H9 (cell line): ENCODE data around the gene RNF225. TPM values are rescaled to one million over a fixed set of nuclear protein-coding genes. Genes with fewer than 3 reads are reported as not detected.
A peak's percentile ranks its signal among the peaks of the same experiment; 100 is the strongest.

Source experiments
- DNase-seq: peaks from one replicate; pipeline ENCODE4 v3.0.0-alpha.2; 2017
- H2AFZ ChIP-seq: one replicate; pipeline ENCODE4 v1.6.1; 2013; ENCODE audit warnings: mild to moderate bottlenecking, low read length, control low read depth, moderate library complexity
- H2AK5ac ChIP-seq: 2 replicates; pipeline ENCODE4 v1.6.1; 2013; ENCODE audit warnings: low read length, control low read depth, mixed read lengths; ENCODE audit not compliant: insufficient read length
- H2BK120ac ChIP-seq: one replicate; pipeline ENCODE4 v1.6.1; 2013; ENCODE audit warnings: low read depth, mild to moderate bottlenecking, low read length, control low read depth, inconsistent platforms; ENCODE audit not compliant: poor library complexity, severe bottlenecking
- H2BK12ac ChIP-seq: 2 replicates; pipeline ENCODE4 v1.6.1; 2013; ENCODE audit warnings: low read length, control low read depth, mixed read lengths, low read depth; ENCODE audit not compliant: insufficient read length
- H2BK15ac ChIP-seq: 2 replicates; pipeline ENCODE4 v1.6.1; 2013; ENCODE audit warnings: low read depth, low read length, control low read depth
- H2BK20ac ChIP-seq: one replicate; pipeline ENCODE4 v1.6.1; 2013; ENCODE audit warnings: low read depth, mild to moderate bottlenecking, low read length, control low read depth, inconsistent platforms; ENCODE audit not compliant: poor library complexity, severe bottlenecking
- H2BK5ac ChIP-seq: 2 replicates; pipeline ENCODE4 v1.6.1; 2013; ENCODE audit warnings: low read length, control low read depth, mixed read lengths; ENCODE audit not compliant: insufficient read length
- H3K14ac ChIP-seq: 2 replicates; pipeline ENCODE4 v1.6.1; 2013; ENCODE audit warnings: low read length, control low read depth; ENCODE audit not compliant: insufficient read depth
- H3K18ac ChIP-seq: 2 replicates; pipeline ENCODE4 v1.6.1; 2013; ENCODE audit warnings: low read depth, mild to moderate bottlenecking, mixed read lengths, low read length, control low read depth; ENCODE audit not compliant: insufficient read length
- H3K23ac ChIP-seq: 2 replicates; pipeline ENCODE4 v1.6.1; 2013; ENCODE audit warnings: low read length, control low read depth, mixed read lengths, low read depth; ENCODE audit not compliant: insufficient read length
- H3K23me2 ChIP-seq: 2 replicates; pipeline ENCODE4 v1.6.1; 2013; ENCODE audit warnings: low read depth, mild to moderate bottlenecking, mixed read lengths, low read length, control low read depth; ENCODE audit not compliant: insufficient read length, poor library complexity, severe bottlenecking
- H3K27ac ChIP-seq: 2 replicates; pipeline ENCODE4 v1.5.1; 2013; ENCODE audit warnings: low read length, control low read depth, mixed read lengths, low read depth; ENCODE audit not compliant: insufficient read length
- H3K27me3 ChIP-seq: 2 replicates; pipeline ENCODE4 v1.6.1; 2013; ENCODE audit warnings: low read length, control low read depth, inconsistent platforms; ENCODE audit not compliant: insufficient read depth
- H3K4ac ChIP-seq: 2 replicates; pipeline ENCODE4 v1.6.1; 2013; ENCODE audit warnings: low read depth, mild to moderate bottlenecking, control low read depth, inconsistent platforms, low read length, moderate library complexity
- H3K4me1 ChIP-seq: 2 replicates; pipeline ENCODE4 v1.6.1; 2013; ENCODE audit warnings: low read length, control low read depth, inconsistent platforms; ENCODE audit not compliant: insufficient read depth
- H3K4me2 ChIP-seq: 2 replicates; pipeline ENCODE4 v1.6.1; 2013; ENCODE audit warnings: low read length, control low read depth, mixed read lengths; ENCODE audit not compliant: insufficient read length, insufficient read depth
- H3K56ac ChIP-seq: 2 replicates; pipeline ENCODE4 v1.6.1; 2013; ENCODE audit warnings: low read depth, mild to moderate bottlenecking, mixed read lengths, low read length, control low read depth; ENCODE audit not compliant: insufficient read length
- H3K79me1 ChIP-seq: 2 replicates; pipeline ENCODE4 v1.6.1; 2013; ENCODE audit warnings: low read depth, mild to moderate bottlenecking, moderate library complexity, low read length, control low read depth, inconsistent platforms; ENCODE audit not compliant: insufficient read depth, poor library complexity, severe bottlenecking
- H3K79me2 ChIP-seq: 2 replicates; pipeline ENCODE4 v1.6.1; 2013; ENCODE audit warnings: low read length, control low read depth, inconsistent platforms; ENCODE audit not compliant: insufficient read depth
- H3K9ac ChIP-seq: 2 replicates; pipeline ENCODE4 v1.6.1; 2013; ENCODE audit warnings: low read length, control low read depth, mixed read lengths; ENCODE audit not compliant: insufficient read length; ENCODE audit errors: extremely low read depth
- H3K9me3 ChIP-seq: one replicate; pipeline ENCODE4 v1.6.1; 2013; ENCODE audit warnings: low read depth, low read length, inconsistent platforms; ENCODE audit not compliant: control insufficient read depth
- H3T11ph ChIP-seq: one replicate; pipeline ENCODE4 v1.6.1; 2013; ENCODE audit warnings: mild to moderate bottlenecking, low read length, control low read depth, inconsistent platforms
- H4K20me1 ChIP-seq: one replicate; pipeline ENCODE4 v1.6.1; 2013; ENCODE audit not compliant: control insufficient read depth, insufficient read length, insufficient read depth
- H4K5ac ChIP-seq: 2 replicates; pipeline ENCODE4 v1.6.1; 2013; ENCODE audit warnings: low read depth, mild to moderate bottlenecking, mixed read lengths, low read length, control low read depth; ENCODE audit not compliant: insufficient read length
- H4K8ac ChIP-seq: replicated peaks from 2 replicates; pipeline ENCODE4 v1.6.1; 2013; ENCODE audit warnings: low read length, control low read depth, mixed read lengths, low read depth; ENCODE audit not compliant: insufficient read length
- H4K91ac ChIP-seq: 2 replicates; pipeline ENCODE4 v1.6.1; 2013; ENCODE audit warnings: low read depth, mild to moderate bottlenecking, moderate library complexity, mixed read lengths, low read length, control low read depth; ENCODE audit not compliant: insufficient read length
- H3K27ac Mint-ChIP-seq, 3 experiments: 2 replicates in 2 of 3; 3 replicates in 1 of 3; pipeline ENCODE4 v1.8.0; 2020 to 2021; ENCODE audit warnings: mixed read lengths in 3 of 3, mild to moderate bottlenecking in 1 of 3, moderate library complexity in 1 of 3
- H3K27me3 Mint-ChIP-seq: 2 replicates; pipeline ENCODE4 v1.8.0; 2021; ENCODE audit warnings: low read depth, mild to moderate bottlenecking, moderate library complexity, mixed read lengths
- H3K36me3 Mint-ChIP-seq, 3 experiments: 2 replicates in 2 of 3; 3 replicates in 1 of 3; pipeline ENCODE4 v1.8.0; 2020 to 2021; ENCODE audit warnings: low read depth in 3 of 3, mixed read lengths in 3 of 3; ENCODE audit not compliant: insufficient read depth in 1 of 3
- H3K4me1 Mint-ChIP-seq, 2 experiments: 2 replicates each; pipeline ENCODE4 v1.8.0; 2020; ENCODE audit warnings: mixed read lengths in 2 of 2
- H3K4me3 Mint-ChIP-seq, 2 experiments: 2 replicates in 1 of 2; 3 replicates in 1 of 2; pipeline ENCODE4 v1.8.0; 2020 to 2021; ENCODE audit warnings: mild to moderate bottlenecking in 2 of 2, mixed read lengths in 2 of 2, moderate library complexity in 1 of 2
- H3K9me3 Mint-ChIP-seq, 2 experiments: 2 replicates in 1 of 2; 3 replicates in 1 of 2; pipeline ENCODE4 v1.8.0; 2020; ENCODE audit warnings: mild to moderate bottlenecking in 2 of 2, mixed read lengths in 2 of 2, moderate library complexity in 1 of 2
- WGBS: extraction: QIAGEN DNeasy Blood & Tissue Kit; methylation state at CpG from one replicate; pipeline ENCODE4 v1.1.7; 2013; ENCODE audit warnings: missing lambda C conversion rate, low lambda C conversion rate, mixed read lengths; ENCODE audit not compliant: insufficient read length; ENCODE audit errors: extremely low coverage; 5-methylcytosine and 5-hydroxymethylcytosine counted together
- total RNA-seq: library from RNA; stranded (reverse); gene quantifications from 2 replicates; pipeline ENCODE4 v1.2.1, GENCODE V29; 2021
- TF ChIP-seq, protein P1 (sequence below): fragments of 200-600 bp; sonication (generic); conservative IDR thresholded peaks from 3 replicates; pipeline ENCODE4 v1.8.0; 2021; ENCODE audit warnings: antibody characterized with exemption, mild to moderate bottlenecking

Gene RNF225
- total RNA-seq, 1 experiment from 2014 or later = 2.1 TPM

- Mint-ChIP-seq H3K4me3 (peak overlapping the region in 1 of 2 experiments; percentile 40; a peak in 2 of 5 replicates), H3K4me1 (peaks cover 10 to 16% of the 10 kb centered on the region in 2 experiments), H3K27me3 (peaks cover 14% of the 10 kb centered on the region), H3K36me3 (peaks cover 17 to 21% (median 19%) of the 10 kb centered on the region in 3 experiments; a peak in 6 of 7 replicates), H3K27ac (no peak overlapping the region), H3K9me3 (no peaks in the 10 kb centered on the region)
- Histone ChIP-seq H3K27ac (no peak overlapping the region), H2BK15ac (no peak overlapping the region), H4K91ac (no peak overlapping the region), H4K20me1 (peaks cover 5% of the 10 kb centered on the region), H2BK120ac (no peak overlapping the region), H4K5ac (no peak overlapping the region), H3K79me2 (no peaks in the 10 kb centered on the region), H3K9me3 (no peaks in the 10 kb centered on the region), H3K14ac (no peak overlapping the region), H4K8ac (no peak overlapping the region), H3K9ac (no peak overlapping the region), H2BK5ac (no peak overlapping the region), H3K18ac (no peak overlapping the region), H3K23me2 (peaks cover 13% of the 10 kb centered on the region), H2BK20ac (no peak overlapping the region), H2BK12ac (no peak overlapping the region), H3K23ac (no peak overlapping the region), H3K56ac (no peak overlapping the region), H3K27me3 (no peaks in the 10 kb centered on the region; the same call in 1 of the 2 replicates), H3K4ac (no peak overlapping the region), H3K4me1 (no peaks in the 10 kb centered on the region; the same call in 1 of the 2 replicates), H3K4me2 (no peak overlapping the region), H3T11ph (no peak overlapping the region), H3K79me1 (no peaks in the 10 kb centered on the region), H2AFZ (no peak overlapping the region), H2AK5ac (no peak overlapping the region)
- TF ChIP-seq, protein P1, sequence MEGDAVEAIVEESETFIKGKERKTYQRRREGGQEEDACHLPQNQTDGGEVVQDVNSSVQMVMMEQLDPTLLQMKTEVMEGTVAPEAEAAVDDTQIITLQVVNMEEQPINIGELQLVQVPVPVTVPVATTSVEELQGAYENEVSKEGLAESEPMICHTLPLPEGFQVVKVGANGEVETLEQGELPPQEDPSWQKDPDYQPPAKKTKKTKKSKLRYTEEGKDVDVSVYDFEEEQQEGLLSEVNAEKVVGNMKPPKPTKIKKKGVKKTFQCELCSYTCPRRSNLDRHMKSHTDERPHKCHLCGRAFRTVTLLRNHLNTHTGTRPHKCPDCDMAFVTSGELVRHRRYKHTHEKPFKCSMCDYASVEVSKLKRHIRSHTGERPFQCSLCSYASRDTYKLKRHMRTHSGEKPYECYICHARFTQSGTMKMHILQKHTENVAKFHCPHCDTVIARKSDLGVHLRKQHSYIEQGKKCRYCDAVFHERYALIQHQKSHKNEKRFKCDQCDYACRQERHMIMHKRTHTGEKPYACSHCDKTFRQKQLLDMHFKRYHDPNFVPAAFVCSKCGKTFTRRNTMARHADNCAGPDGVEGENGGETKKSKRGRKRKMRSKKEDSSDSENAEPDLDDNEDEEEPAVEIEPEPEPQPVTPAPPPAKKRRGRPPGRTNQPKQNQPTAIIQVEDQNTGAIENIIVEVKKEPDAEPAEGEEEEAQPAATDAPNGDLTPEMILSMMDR = no peak
- WGBS = no CpG with 5 or more reads among the region's 4 CpGs
- no peak for DNase-seq
Observed at GRCh38 chr19:58398087-58398486, 2.6 kb downstream of the RNF225 start.
